HL-60 (cell line): ENCODE results near the gene ACOXL.

Experiments used
- DNase-seq, 2 experiments: peaks; one replicate each; pipeline ENCODE4 v3.0.0-alpha.2; 2010 to 2020; ENCODE audit warnings: low read depth in 1 of 2, low spot score in 1 of 2
- H3K27ac ChIP-seq: fragments of 250-450 bp; sonication (Bioruptor Pico); replicated peaks from 2 replicates; pipeline ENCODE4 v1.5.1; 2020; ENCODE audit warnings: mild to moderate bottlenecking, moderate library complexity
- H3K27me3 ChIP-seq: fragments of 250-450 bp; sonication (Bioruptor Pico); 2 replicates; pipeline ENCODE4 v1.5.1; 2021; ENCODE audit warnings: mild to moderate bottlenecking, moderate library complexity; ENCODE audit not compliant: insufficient read depth, poor library complexity, severe bottlenecking
- H3K4me3 ChIP-seq: replicated peaks from 2 replicates; pipeline ENCODE4 v1.5.1; 2011; ENCODE audit warnings: mild to moderate bottlenecking, control low read depth, low read length; ENCODE audit not compliant: insufficient read depth
- GABPA ChIP-seq: IDR thresholded peaks from 2 replicates; pipeline ENCODE4 v1.6.1; 2012; ENCODE audit warnings: low read depth
- POLR2AphosphoS5 ChIP-seq: IDR thresholded peaks from 2 replicates; pipeline ENCODE4 v1.6.1; 2012; ENCODE audit warnings: low read depth
- SPI1 ChIP-seq: IDR thresholded peaks from 2 replicates; pipeline ENCODE4 v1.6.1; 2012; ENCODE audit warnings: low read depth, mild to moderate bottlenecking, borderline replicate concordance
- TF ChIP-seq, protein P1 (sequence below): IDR thresholded peaks from 2 replicates; pipeline ENCODE4 v1.6.1; 2012; ENCODE audit warnings: low read depth; ENCODE audit not compliant: insufficient replicate concordance
- TF ChIP-seq, protein P2 (sequence below): IDR thresholded peaks from one replicate; pipeline ENCODE4 v1.5.1; 2011; ENCODE audit warnings: low read length, control low read depth, inconsistent platforms; ENCODE audit not compliant: insufficient read depth

ACOXL gene

DNA sequence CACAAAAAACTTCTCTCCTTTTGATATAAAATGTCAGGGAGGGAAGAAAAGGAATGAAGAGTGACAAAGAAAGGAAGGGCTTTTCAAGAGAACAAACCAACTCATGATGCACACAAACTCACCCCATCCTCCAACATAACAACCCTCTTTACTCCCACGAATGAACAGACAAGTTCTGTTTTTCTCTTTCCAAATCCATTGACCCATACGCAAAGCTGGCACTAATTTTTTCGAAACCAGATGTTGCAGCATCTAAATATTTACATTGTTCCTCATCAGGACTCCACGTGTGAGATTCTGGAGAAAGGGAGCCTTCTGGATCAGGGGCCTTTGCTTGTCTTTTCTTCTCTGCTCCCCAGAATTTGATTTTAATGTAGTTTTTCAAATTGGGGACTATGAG lies 245.0 kb downstream of the ACOXL start:
- DNase-seq = peak; percentile 12 to 51
- no peak for TF ChIP-seq SPI1
- TF ChIP-seq GABPA = no peak
- TF ChIP-seq POLR2AphosphoS5 = no peak
- TF ChIP-seq, protein P1, sequence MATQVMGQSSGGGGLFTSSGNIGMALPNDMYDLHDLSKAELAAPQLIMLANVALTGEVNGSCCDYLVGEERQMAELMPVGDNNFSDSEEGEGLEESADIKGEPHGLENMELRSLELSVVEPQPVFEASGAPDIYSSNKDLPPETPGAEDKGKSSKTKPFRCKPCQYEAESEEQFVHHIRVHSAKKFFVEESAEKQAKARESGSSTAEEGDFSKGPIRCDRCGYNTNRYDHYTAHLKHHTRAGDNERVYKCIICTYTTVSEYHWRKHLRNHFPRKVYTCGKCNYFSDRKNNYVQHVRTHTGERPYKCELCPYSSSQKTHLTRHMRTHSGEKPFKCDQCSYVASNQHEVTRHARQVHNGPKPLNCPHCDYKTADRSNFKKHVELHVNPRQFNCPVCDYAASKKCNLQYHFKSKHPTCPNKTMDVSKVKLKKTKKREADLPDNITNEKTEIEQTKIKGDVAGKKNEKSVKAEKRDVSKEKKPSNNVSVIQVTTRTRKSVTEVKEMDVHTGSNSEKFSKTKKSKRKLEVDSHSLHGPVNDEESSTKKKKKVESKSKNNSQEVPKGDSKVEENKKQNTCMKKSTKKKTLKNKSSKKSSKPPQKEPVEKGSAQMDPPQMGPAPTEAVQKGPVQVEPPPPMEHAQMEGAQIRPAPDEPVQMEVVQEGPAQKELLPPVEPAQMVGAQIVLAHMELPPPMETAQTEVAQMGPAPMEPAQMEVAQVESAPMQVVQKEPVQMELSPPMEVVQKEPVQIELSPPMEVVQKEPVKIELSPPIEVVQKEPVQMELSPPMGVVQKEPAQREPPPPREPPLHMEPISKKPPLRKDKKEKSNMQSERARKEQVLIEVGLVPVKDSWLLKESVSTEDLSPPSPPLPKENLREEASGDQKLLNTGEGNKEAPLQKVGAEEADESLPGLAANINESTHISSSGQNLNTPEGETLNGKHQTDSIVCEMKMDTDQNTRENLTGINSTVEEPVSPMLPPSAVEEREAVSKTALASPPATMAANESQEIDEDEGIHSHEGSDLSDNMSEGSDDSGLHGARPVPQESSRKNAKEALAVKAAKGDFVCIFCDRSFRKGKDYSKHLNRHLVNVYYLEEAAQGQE = no peak
- TF ChIP-seq, protein P2, sequence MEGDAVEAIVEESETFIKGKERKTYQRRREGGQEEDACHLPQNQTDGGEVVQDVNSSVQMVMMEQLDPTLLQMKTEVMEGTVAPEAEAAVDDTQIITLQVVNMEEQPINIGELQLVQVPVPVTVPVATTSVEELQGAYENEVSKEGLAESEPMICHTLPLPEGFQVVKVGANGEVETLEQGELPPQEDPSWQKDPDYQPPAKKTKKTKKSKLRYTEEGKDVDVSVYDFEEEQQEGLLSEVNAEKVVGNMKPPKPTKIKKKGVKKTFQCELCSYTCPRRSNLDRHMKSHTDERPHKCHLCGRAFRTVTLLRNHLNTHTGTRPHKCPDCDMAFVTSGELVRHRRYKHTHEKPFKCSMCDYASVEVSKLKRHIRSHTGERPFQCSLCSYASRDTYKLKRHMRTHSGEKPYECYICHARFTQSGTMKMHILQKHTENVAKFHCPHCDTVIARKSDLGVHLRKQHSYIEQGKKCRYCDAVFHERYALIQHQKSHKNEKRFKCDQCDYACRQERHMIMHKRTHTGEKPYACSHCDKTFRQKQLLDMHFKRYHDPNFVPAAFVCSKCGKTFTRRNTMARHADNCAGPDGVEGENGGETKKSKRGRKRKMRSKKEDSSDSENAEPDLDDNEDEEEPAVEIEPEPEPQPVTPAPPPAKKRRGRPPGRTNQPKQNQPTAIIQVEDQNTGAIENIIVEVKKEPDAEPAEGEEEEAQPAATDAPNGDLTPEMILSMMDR = no peak
- Histone ChIP-seq H3K4me3 (no peak overlapping the region), H3K27me3 (no peaks in the 10 kb centered on the region), H3K27ac (no peak overlapping the region; the same call in 1 of the 2 replicates)

DNA sequence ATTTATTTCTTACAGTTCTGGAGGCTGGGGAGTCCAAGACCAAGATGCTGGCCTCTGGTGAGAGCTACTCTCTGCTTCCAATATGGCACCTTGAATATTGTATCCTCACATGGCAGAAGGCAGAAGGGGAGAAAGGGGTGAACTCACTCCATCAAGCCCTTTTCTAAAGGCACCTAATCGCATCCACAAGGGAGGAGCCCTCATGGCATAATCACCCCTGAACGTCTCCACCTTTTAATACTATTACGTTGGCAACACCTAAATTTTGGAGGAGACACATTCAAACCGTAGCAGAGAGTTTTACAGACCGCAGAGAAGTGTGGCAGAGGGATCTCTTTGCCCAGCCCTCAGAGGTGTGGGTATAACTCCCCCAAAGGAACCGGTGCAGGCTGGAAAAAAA lies 245.8 kb downstream of the ACOXL start:
- no peak for TF ChIP-seq SPI1
- TF ChIP-seq, protein P1 = no peak
- TF ChIP-seq, protein P2 = no peak
- no peak for TF ChIP-seq POLR2AphosphoS5
- TF ChIP-seq GABPA = no peak
- no peak for DNase-seq
- no peaks in the 10 kb centered on the region for H3K27me3 ChIP-seq
- H3K4me3 ChIP-seq = no peak overlapping the region
- H3K27ac ChIP-seq = no peak overlapping the region

DNA sequence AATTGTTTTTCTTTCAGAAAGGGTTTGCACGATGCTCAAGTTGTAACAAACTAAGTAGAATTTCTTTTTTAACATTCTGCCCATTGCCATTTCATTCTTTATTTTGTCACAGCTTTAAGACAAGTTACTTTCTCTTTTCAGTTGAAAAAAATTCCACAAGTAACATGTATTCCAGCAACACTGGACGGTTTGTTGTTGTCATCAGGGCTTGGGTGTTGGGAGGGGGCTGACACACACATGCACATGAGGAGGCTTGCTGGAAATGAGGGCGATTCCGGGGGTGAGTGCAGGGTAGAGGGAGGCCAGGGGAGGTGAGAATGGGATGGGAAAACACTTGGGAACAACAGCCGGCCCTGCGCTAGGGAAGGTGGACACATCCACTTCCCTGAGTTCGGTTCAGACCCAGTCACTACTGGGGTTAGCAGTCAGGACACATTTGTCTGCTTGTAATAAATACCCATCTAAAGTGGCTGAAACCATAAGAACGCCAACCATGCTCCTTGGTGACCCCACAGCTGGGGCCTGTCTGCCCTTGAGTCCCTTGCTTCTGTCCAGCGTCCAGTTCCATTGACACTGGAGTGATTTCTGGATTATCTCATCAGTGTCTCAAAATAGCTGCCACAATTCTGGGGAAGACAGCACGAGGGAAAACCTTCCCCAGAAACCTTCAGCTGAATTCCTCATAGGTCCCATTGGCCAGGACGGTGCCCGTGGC lies 246.5 kb downstream of the ACOXL start:
- Histone ChIP-seq H3K27ac (no peak overlapping the region), H3K27me3 (no peaks in the 10 kb centered on the region), H3K4me3 (no peak overlapping the region)
- TF ChIP-seq GABPA = no peak
- no peak for TF ChIP-seq POLR2AphosphoS5
- no peak for DNase-seq

DNA sequence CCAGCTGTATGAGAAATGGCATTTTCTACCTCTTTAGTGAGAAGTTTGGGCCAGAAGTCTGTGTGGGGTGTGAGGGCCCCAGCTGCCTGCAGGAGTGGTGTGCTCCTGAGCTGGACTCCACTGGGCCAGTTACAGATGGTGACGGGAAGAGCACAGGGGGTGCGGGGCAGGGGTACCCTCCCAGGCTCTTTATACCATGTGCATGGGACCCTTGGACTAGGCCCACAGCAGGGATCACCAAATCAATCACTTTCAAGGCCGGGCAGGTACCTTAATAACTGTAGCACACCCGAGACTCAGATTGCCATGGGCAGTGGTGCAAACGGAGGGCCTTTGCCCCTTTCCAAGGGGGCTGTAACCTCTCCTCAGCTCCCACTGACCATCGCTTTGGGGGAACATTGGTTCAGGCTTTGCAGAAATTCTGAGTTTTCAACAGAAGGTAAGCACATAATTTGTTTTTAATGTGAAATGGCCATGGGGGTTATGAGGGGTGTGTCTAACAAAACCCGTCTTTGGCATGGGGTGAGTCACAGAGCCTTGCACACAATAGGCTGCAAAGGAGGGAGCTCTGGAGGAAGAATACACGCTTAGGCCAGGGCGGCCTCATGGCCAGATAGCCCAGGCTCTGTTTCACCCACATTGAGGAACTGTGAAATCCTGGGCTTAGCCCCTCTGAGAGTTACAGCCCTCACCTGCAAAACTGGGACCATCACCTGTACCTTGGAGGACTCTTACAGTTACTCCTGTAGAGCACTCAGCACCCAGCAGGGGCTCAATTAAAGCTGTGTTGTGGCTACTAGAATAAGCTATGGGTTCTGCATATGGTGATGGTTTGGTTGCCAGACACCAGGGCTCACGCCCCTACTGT lies 247.3 kb downstream of the ACOXL start:
- no peak for DNase-seq
- Histone ChIP-seq H3K27me3 (no peaks in the 10 kb centered on the region), H3K27ac (no peak overlapping the region), H3K4me3 (no peak overlapping the region)
- no peak for TF ChIP-seq SPI1
- TF ChIP-seq, protein P2 = no peak
- no peak for TF ChIP-seq GABPA
- no peak for TF ChIP-seq POLR2AphosphoS5
- TF ChIP-seq, protein P1 = no peak
